Kidney glomerular epithelial cell (primary cell): ENCODE data around the gene BBOX1.
A peak's percentile ranks its signal among the peaks of the same experiment; 100 is the strongest.
"Not testable (repeated sequence)": the region's sequence is repeated elsewhere in the genome, so short reads cannot be mapped to it uniquely, and the experiment has no call there.

Source experiments
- DNase-seq: peaks from one replicate; lab custom pipeline; 2025; lab: John Stamatoyannopoulos, UW

The BBOX1 gene

DNA sequence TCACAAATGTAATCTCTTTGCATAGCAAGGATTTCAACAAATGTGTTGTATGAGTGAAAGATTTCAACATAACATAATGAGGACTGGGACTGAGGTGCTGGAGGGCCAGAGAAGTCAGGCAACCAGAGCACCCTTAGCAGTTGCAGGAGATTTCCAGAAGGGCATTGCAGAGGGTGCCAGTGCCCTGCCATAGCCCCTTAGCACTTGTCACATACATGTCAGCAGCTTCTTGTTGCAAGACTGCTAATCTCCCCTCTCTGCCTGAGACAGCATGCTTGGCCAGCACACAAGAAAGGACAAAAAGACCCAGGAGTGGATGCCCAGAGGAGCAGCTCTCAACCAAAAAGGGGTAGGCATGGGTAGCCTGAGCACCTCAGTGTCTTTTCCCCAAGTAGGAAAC is 43.2 kb downstream of the BBOX1 start:
- DNase-seq: no peak

DNA sequence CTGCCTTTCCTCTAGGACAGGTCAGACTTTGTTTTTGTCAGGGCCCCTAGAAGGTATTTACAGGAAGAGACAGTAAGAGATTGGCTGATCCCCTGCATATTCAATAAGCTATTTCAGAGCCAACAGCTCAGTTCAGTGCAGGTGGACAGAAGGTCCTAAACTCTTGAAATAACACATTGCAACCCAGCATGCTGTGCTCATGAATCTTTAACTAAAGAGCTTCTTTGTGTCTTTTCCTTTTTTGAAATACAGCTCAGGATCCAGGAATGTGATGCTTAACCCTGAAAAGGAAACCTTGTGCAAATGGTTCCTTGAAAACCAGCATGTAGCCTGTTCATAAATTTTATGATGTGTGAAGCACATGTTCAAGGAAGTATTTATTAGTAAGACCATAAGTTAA is 43.9 kb downstream of the BBOX1 start:
- peak; percentile 72 for DNase-seq

DNA sequence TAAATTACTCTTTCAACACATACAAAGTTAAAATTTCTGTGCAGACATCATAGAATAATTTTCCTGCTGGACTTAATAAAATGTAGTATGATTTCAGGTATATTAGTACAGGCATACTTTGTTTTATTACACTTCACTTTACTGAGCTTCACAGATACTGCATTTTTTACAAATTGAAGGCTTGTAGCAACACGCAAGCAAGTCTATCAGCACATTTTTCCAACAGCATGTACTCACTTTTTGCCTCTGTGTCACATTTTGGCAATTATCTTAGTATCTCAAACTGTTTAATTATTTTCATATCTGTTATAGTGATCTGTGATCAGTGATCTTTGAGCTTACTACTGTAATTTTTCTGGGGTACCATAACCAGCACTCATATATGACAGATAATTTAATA is 44.5 kb downstream of the BBOX1 start:
- DNase-seq: no peak

DNA sequence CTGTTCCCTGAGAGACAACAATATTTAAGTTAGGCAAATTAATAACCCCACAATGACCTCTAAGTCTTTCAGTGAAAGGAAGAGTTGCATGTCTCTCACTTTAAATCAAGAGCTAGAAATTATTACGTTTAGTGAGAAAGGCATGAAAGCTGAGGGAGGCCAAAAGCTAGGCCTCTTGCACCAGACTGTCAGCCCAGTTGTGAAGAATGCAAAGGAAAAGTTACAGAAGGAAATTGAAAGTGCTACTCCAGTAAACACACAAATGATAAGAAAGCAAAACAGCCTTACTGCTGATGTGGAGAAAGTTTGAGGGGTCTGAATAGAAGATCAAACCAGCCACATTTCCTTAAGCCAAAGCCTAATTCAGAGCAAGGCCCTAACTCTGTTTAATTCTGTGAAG is 45.0 kb downstream of the BBOX1 start:
- DNase-seq: no peak

DNA sequence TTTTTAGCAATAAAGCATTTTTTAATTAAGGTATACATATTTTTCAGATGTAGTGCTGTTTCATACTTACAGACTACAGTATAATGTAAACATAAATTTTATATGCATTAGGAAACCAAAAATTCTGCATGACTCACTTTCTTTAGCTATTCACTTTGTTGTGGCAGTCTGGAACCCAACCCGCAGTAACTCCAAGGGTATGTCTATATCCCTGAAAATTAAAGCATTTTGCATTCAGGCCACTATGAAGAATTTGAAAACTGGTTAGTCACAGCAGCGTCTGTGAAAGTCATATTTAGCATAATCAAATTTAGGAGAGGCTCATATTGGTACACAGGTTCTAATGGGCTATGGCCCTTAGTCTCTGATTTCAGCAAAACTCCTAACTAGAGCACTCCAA is 46.8 kb downstream of the BBOX1 start:
- DNase-seq: no peak

DNA sequence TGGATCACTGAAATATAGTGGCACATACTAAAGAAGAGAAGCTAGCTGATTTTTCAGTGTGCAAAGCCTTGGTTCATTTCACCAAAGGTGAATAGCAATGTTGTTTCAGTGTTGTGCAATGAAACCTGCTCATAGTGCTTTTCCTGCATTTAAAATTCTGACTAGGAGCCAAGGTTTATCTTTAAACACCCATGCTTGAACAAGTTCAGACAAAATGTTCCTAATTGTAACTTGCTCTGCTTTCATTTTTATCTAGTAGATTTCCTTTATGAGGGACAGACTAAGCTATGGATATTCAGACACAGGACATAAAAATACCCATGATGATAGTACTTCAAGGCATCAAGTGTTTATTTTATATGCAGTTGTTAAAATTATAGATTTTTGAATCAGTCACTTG is 47.7 kb downstream of the BBOX1 start:
- no peak for DNase-seq

DNA sequence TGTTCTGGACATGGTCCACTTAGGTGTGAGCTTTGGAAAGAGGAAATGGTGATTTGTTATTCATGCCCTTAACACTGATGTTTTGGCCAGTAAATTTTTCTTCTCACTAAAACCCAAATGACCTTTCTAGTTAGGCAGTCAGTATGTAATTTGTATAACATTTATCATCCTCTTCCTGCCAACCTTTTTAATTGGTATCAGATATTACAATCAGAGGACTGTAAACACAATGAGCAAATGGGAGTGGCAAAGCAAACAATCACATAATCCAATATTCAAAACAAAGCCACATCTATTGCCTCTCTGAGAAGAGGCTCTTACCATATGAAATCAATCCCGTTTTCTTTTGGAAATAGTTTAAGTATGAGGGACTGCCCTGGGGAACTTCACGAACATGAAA is 49.1 kb downstream of the BBOX1 start:
- no peak for DNase-seq

DNA sequence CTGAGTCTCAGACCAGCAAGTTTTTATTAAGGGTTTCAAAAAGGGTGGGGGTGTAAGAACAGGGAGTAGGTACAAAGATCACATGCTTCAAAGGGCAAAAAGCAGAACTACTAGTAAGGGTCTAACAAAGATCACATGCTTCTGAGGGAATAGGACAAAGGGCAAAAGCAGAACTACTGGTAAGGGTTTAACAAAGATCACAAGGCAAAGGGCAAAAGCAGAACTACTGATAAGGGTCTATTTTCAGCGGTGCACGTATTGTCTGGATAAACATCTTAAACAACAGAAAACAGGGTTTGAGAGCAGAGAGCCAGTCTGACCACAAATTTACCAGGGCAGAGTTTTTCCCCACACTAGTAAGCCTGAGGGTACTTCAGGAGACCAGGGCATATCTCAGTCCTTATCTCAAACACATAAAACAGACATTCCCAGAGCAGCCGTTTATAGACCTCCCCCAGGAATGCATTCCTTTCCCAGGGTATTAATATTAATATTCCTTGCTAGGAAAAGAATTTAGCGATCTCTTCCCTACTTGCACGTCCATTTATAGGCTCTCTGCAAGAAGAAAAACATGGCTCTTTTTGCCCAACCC is 49.8 kb downstream of the BBOX1 start:
- not testable (repeated sequence) for DNase-seq

DNA sequence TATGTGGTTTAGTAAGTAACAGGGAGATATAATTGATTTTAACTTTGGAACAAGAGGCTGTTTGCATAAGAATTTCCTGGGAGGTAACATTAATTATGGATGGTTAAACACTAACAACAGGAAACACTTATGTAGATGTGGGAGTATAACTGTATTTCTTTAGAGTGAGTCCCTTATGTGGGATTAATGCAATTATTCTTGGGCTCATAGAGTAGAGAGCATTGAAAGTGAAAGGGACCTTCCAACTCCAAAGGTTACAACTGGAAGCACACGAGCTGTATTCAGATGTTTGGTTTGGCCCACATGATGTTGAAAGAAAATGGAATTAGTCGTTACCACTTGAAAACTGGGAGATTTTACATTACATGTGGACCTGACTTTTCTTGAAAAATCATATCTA is 53.5 kb downstream of the BBOX1 start:
- DNase-seq: no peak

DNA sequence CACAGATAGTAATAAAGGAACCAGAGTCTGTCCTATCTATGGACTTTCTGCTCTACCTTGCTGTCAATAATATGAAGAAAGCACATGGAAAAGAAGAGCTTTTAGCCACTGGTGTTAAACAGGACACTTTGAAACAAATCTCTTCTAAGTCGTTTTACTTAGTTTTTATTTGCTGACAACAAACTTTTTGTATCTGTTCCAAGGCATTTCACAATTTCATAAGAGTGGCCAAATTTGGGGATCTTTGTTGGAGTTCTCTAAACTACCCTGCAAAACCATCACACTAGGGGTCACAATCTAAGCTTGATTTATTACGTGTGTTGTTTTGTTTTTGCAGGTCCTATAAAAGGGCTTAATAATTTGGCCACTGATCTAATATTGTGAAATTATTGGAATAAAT is 54.4 kb downstream of the BBOX1 start:
- no peak for DNase-seq

DNA sequence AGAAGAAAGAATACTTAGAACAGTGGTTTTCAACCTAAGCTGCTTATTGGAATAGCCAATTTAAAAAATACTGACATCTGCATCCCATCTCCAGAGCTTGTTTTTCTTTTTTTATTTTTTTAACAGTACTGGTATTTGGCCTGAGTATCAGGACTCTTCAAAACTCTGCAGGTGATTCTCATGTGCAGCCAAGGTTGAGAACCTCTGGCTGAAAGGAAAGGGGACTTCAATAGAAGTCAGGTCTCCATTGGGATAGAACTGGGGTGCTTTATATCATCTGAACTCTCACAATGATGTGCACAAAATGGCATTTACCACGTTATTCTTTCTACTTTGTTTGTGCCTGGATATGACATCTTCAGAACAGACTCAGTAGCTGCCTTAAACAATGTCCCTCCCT is 55.3 kb downstream of the BBOX1 start:
- DNase-seq: no peak

DNA sequence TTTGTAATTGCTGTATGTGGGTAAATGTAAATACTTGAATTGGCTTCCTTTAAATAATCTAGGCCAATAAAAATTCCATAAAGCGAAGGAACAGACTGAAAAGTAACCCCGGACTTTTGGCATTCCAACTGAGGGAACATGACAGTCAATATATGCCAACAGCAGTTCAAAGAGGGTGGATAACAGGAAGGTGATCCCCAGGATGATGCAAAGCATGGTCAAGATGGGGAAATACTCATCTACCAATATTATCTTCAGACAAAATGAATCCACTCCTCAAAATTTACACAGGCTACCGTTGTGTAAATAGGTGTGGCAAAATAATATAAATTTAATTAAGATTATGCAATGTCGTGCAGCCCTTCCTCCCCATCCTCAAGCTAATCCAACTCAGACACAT is 56.9 kb downstream of the BBOX1 start:
- no peak for DNase-seq

DNA sequence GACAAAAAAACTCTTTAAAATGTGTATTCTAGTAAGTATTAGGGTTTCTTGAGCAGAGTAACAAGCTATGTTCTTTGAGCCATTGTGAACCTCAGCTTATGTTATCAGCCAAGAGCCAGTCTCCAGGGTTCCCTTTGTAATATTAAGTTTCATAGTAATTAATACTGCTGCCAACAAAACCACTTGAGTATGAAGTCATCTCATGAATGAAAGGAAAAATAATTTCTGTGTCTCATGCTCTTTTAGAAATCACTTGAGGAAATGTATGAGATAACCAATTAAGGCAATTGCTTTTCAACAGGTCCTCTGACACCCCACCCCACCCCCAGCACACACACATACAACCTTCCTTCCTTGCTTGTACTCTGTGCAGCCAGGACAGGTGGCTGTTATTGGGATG is 59.9 kb downstream of the BBOX1 start:
- DNase-seq: no peak

DNA sequence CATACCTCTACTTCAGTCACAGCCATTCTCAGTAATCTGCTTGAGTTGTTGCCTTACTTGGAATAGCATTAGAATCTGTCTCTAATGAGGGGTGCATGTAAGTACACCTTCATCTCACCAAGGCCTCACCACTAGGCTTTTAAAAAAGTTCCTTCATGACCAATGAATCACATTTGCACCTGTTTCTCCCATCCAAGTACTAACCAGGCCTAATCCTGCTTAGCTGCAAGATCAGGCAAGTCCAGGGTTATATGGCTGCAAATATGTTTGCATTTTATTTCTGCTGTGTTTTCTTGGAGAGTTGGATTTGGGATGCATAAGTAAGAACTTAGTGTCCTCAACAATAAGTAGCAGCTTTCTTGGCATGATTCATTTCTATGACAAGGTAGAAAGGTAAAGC is 66.9 kb downstream of the BBOX1 start:
- DNase-seq: no peak

DNA sequence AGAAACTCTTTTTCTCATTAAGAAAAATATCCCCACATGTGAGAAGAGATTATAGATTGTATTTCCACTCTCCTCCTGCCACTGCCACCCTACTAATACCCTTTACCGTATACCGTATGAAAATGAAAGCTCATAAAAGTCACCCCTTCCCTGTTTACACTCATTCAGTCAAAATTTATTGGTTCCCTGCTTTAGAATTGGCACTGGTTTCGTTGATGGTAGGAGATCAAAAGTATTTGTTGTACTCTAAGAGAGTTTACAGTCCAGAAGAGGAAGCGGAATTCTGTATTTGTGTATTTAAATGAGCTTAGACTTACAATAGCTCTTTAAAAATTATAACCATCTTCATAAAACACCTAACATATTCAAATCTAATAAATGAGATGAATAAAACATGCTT is 68.2 kb downstream of the BBOX1 start:
- no peak for DNase-seq

DNA sequence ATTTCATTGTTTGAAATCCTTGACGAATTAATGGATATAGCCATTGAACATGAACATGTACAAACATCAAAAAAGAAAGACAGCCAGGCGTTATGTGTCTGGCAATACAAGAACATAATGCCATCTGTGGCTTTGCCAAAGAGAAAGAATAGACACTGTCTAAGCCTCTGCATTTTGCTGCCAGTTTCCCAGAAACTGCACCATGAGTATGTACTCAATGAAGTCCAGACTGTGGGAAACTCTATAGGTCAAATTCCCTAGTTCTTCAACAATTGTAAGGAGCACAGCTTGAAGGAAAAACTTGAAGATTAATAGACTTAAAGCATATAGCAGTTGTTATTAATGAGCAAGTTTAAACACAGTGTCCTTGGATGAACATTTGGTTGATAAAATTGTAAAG is 71.3 kb downstream of the BBOX1 start:
- DNase-seq: no peak

DNA sequence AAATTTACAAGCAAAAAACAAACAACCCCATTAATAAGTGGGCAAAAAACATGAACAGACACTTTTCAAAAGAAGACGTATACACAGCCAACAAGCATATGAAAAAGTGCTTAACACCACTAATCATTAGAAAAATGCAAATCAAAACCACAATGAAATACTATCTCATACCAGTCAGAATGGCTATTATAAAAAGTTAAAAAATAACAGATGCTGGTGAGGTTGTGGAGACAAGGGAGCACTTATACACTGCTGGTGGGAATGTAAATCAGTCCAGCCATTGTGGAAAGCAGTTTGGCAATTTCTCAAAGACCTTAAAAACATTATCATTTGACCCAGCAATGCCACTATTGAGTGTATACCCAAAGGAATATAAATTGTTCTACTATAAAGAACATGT is 72.3 kb downstream of the BBOX1 start:
- no peak for DNase-seq

DNA sequence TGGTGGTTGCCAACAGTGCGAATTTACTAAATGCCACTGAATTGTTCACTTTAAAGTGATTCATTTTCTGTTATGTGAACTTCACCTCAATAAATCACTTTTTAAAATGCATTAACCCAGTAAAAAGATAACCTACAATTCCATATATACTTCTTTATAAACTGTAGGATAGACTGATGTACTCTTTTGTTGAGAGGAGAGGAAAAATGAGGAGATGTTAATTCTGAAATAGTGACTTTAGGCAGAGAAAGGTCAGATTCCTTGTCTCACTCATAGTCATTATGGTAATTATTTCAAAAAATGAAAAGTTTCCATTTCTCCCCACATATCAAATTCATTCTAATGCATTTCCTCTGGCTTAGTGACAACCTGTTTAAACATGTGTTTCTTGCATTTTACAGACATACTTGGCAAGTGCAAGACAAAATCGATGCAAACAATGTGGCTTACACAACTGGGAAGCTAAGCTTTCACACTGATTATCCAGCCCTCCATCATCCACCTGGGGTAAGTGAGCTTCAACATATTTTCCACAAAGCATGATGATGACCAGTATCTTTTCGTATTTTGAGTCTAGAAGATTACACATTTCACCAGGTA is 74.5 kb downstream of the BBOX1 start:
- no peak for DNase-seq

DNA sequence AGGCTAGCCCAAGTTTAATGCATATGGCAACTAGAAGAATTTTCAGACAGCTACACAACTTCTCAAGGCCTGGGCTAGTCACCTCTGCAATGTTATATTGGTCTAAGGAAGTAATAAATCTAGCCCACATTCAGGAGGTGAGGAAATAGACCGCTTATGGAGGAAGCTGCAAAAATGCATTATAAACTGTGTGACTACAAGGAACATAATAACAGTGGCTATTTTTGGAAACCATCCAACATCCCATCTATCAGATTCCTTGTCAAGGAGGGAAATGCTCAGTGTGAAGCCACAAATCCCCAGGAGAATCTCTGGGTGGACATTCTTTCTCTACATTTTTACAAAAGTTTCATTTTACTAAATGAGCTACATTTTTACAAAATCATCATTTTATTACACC is 76.1 kb downstream of the BBOX1 start:
- no peak for DNase-seq

DNA sequence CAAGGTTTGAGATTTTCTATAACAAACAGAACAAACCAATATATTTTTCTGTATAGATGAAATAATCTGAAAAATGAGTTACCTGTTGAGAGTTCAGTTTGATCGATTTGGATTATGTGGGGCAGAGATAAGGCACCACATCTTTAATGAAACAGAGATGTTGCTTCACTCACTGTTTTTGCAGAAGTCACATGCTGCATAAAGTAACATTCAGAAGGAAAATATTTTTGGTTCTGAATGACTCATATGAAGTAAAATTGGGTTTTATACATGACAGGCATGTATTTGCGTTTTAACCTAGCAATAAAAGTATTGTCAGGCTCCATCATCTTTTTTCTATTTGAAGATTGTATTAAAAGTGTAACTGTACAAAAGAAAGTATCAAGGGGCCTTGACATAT is 77.8 kb downstream of the BBOX1 start:
- DNase-seq: no peak

DNA sequence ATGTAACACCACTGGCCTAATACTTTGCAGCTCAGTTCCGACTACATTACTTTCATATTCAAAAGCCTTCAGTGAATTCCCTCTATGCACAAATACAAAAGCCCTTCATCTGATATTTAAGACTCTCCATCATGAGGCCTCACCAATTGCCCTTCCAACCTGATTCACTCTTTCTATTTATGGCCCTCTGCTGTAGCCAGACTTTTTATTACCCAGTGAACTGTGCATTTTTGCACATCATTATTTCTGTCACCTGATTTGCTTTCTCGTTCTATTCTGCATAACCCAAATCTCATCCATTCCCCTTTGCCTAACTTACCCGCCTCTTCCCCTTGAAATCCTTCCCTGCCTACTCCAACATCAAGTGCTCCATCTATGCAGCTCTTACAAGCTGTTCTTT is 78.3 kb downstream of the BBOX1 start:
- DNase-seq: no peak

DNA sequence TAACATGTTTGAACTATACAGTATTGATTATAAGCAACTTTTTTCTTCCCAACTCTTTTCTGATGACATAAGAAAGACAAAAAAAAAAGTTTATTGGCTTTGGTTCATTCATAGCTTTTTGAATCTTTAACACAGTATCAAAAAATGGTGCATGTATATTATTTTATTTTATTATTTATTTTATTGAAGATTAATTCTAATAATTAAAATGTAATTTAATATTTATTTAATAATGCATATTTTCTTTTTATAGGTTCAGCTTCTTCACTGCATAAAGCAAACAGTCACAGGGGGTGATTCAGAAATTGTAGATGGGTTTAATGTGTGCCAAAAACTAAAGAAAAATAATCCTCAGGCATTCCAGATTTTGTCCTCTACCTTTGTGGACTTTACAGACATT is 78.8 kb downstream of the BBOX1 start:
- DNase-seq: no peak

DNA sequence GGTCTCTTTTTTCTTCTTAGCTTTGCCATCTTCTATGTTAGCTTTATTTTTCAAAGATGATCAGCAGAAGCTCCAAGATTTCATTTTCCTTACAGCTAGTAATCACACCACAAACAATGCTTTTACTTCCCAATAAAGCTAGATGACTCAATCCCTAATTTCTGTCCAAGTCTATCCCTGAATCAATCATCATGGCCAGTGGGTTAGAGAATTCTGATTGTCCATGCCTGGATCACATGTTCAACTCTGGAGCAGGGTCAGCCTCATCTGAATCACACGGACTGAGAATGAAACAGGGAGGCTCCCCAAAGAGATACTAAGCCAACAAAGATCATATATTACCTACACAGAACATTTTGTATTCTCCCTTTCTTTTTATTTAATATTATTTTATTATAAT is 79.6 kb downstream of the BBOX1 start:
- no peak for DNase-seq

DNA sequence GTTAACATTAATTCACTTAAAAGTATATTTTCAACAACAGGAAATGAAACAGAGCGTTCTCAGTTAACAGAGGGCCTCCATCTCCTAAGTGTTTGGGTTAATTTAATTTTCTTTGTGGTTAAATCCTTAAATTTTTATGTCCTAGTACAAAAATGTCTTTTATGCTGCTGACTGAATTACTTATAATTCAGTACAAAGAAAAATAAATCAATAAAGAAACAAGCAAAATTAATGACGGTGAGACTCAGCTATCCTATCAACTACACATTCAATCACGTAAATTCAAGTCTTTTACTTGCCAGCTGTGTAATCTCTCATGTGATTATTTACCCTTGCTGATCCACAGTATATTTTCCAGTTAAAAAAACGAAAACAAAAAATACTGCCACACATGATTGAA is 81.4 kb downstream of the BBOX1 start:
- no peak for DNase-seq
